WTC11 (cell line): ENCODE measurements around the gene KAZN. TPM values are rescaled to one million over a fixed set of nuclear protein-coding genes. Genes with fewer than 3 reads are reported as not detected.
"Not testable (repeated sequence)": the region's sequence is repeated elsewhere in the genome, so short reads cannot be mapped to it uniquely, and the experiment has no call there.

Experiments
- ATAC-seq: fragments of 200-7000 bp; cut with Tn5 transposase; 2 replicates; pipeline ENCODE4 v1.10.0; 2021; ENCODE audit warnings: mild to moderate bottlenecking, moderate library complexity
- CTCF ChIA-PET: fragments of 300-600 bp; sonication (Branson Sonifier 250); formaldehyde crosslinking; loops from one replicate; lab custom pipeline; 2021; ENCODE audit warnings: antibody characterized with exemption; lab: Charles Lee
- POLR2A ChIA-PET: fragments of 350-600 bp; sonication (Branson Sonifier 250); formaldehyde crosslinking; loops from one replicate; lab custom pipeline; 2021; ENCODE audit warnings: antibody characterized with exemption; lab: Charles Lee
- DNase-seq: peaks from one replicate; pipeline ENCODE4 v3.0.0; 2021; ENCODE audit warnings: low spot score
- H3K27ac Mint-ChIP-seq: 2 replicates; pipeline ENCODE4 v1.8.0; 2021; ENCODE audit warnings: mixed read lengths
- H3K27me3 Mint-ChIP-seq: 2 replicates; pipeline ENCODE4 v1.8.0; 2021; ENCODE audit warnings: low read depth, mild to moderate bottlenecking, moderate library complexity, mixed read lengths
- H3K36me3 Mint-ChIP-seq: 2 replicates; pipeline ENCODE4 v1.8.0; 2021; ENCODE audit warnings: mixed read lengths
- H3K4me1 Mint-ChIP-seq: 2 replicates; pipeline ENCODE4 v1.8.0; 2022; ENCODE audit warnings: mixed read lengths
- H3K4me3 Mint-ChIP-seq: 2 replicates; pipeline ENCODE4 v1.8.0; 2021; ENCODE audit warnings: mild to moderate bottlenecking, moderate library complexity, mixed read lengths
- H3K9me3 Mint-ChIP-seq: 2 replicates; pipeline ENCODE4 v1.8.0; 2021; ENCODE audit warnings: mixed read lengths
- ATF2 ChIP-seq: sonication (generic); formaldehyde crosslinking; IDR thresholded peaks from 2 replicates; pipeline ENCODE4 v1.8.1; 2022; ENCODE audit warnings: low read depth, missing genetic modification reagents, borderline replicate concordance
- E2F1 ChIP-seq: sonication (generic); formaldehyde crosslinking; IDR thresholded peaks from 2 replicates; pipeline ENCODE4 v1.8.0; 2022; ENCODE audit warnings: mild to moderate bottlenecking, missing genetic modification reagents
- GRHL2 ChIP-seq: fragments of 250-450 bp; sonication (Bioruptor Pico); IDR thresholded peaks from 2 replicates; pipeline ENCODE4 v1.8.0; 2022; ENCODE audit warnings: mild to moderate bottlenecking, moderate library complexity; ENCODE audit not compliant: insufficient replicate concordance, severe bottlenecking
- JUN ChIP-seq: sonication (generic); formaldehyde crosslinking; IDR thresholded peaks from 2 replicates; pipeline ENCODE4 v1.8.0; 2023; ENCODE audit warnings: mild to moderate bottlenecking, missing genetic modification reagents
- MXD4 ChIP-seq: fragments of 250-450 bp; sonication (Bioruptor Pico); IDR thresholded peaks from 2 replicates; pipeline ENCODE4 v1.8.0; 2021; ENCODE audit warnings: mild to moderate bottlenecking, moderate library complexity, borderline replicate concordance
- MYBL2 ChIP-seq: sonication (generic); formaldehyde crosslinking; IDR thresholded peaks from 2 replicates; pipeline ENCODE4 v1.8.1; 2023; ENCODE audit warnings: mild to moderate bottlenecking, moderate library complexity, missing genetic modification reagents
- NFE2L1 ChIP-seq: sonication (generic); formaldehyde crosslinking; IDR thresholded peaks from 2 replicates; pipeline ENCODE4 v1.8.1; 2023; ENCODE audit warnings: missing genetic modification reagents
- NR3C1 ChIP-seq: sonication (generic); formaldehyde crosslinking; conservative IDR thresholded peaks from 2 replicates; pipeline ENCODE4 v1.8.1; 2023; ENCODE audit warnings: low read depth, mild to moderate bottlenecking, missing genetic modification reagents
- PREB ChIP-seq: sonication (generic); formaldehyde crosslinking; IDR thresholded peaks from 2 replicates; pipeline ENCODE4 v1.8.1; 2022; ENCODE audit warnings: mild to moderate bottlenecking, missing genetic modification reagents, moderate library complexity, borderline replicate concordance
- TEAD1 ChIP-seq: sonication (generic); formaldehyde crosslinking; IDR thresholded peaks from 2 replicates; pipeline ENCODE4 v1.8.0; 2022; ENCODE audit warnings: mild to moderate bottlenecking, missing genetic modification reagents
- ZNF121 ChIP-seq: sonication (generic); formaldehyde crosslinking; IDR thresholded peaks from 2 replicates; pipeline ENCODE4 v1.8.0; 2023; ENCODE audit warnings: missing genetic modification reagents
- ZNF138 ChIP-seq: sonication (generic); formaldehyde crosslinking; conservative IDR thresholded peaks from 2 replicates; pipeline ENCODE4 v1.8.1; 2022; ENCODE audit warnings: mild to moderate bottlenecking, moderate library complexity, missing genetic modification reagents
- ZNF263 ChIP-seq: sonication (generic); formaldehyde crosslinking; IDR thresholded peaks from 2 replicates; pipeline ENCODE4 v1.8.1; 2022; ENCODE audit warnings: low read depth, mild to moderate bottlenecking, moderate library complexity, missing genetic modification reagents
- ZNF671 ChIP-seq: fragments of 250-450 bp; sonication (Bioruptor Pico); IDR thresholded peaks from 2 replicates; pipeline ENCODE4 v1.8.0; 2021; ENCODE audit warnings: mild to moderate bottlenecking
- total RNA-seq: library from RNA; stranded (reverse); gene quantifications from 3 replicates; pipeline ENCODE4 v1.2.3, GENCODE V29; 2021
- TF ChIP-seq, protein P1 (sequence below): sonication (generic); formaldehyde crosslinking; IDR thresholded peaks from 2 replicates; pipeline ENCODE4 v1.8.1; 2023; ENCODE audit warnings: mild to moderate bottlenecking, missing genetic modification reagents
- TF ChIP-seq, protein P2 (sequence below): fragments of 250-450 bp; sonication (Bioruptor Pico); IDR thresholded peaks from 2 replicates; pipeline ENCODE4 v1.9.0; 2021; ENCODE audit warnings: mild to moderate bottlenecking

The KAZN gene
- total RNA-seq, 1 experiment from 2014 or later: 19.9 TPM

DNA sequence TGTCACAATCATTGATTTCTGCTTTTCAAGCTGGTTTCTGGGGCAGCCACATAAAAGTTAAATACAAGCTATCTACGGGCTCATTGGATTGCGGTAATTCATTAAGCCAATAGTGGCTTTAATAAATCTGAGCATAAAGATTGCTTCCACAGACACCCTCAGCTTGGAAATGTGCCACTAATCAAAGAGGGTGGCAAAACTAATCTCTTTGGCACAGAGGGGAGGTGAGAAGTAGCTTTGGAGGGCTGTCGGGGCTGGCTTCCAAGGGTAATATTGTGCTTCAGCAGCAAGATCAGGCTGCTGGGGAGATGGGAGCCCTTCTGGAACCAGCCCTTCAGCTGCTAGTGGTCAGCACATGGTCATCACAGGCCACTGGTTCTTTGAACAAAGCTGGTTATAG is 21.2 kb upstream of the KAZN start:
- H3K27ac Mint-ChIP-seq: no peak overlapping the region
- peaks cover 3% of the 10 kb centered on the region; the same call in 1 of the 2 replicates for H3K4me1 Mint-ChIP-seq
- CTCF ChIA-PET: interaction anchor here (0.6 kb wide), 1 partner anchor 246 kb away, joined by 3 read pairs; no protein-coding TSS in a partner anchor
- peaks cover 29% of the 10 kb centered on the region for H3K27me3 Mint-ChIP-seq
- POLR2A ChIA-PET: interaction anchor here (0.8 kb wide), 1 partner anchor 533 kb away, joined by 3 read pairs; no protein-coding TSS in a partner anchor
- no peak for TF ChIP-seq NR3C1 (CRISPR knock-in tag)
- no peak for TF ChIP-seq ZNF671 (CRISPR knock-in tag)
- TF ChIP-seq ZNF138: no peak
- TF ChIP-seq, protein P1, sequence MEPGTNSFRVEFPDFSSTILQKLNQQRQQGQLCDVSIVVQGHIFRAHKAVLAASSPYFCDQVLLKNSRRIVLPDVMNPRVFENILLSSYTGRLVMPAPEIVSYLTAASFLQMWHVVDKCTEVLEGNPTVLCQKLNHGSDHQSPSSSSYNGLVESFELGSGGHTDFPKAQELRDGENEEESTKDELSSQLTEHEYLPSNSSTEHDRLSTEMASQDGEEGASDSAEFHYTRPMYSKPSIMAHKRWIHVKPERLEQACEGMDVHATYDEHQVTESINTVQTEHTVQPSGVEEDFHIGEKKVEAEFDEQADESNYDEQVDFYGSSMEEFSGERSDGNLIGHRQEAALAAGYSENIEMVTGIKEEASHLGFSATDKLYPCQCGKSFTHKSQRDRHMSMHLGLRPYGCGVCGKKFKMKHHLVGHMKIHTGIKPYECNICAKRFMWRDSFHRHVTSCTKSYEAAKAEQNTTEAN (CRISPR knock-in tag): no peak
- no peak for TF ChIP-seq ZNF121
- no peak for TF ChIP-seq MXD4 (CRISPR knock-in tag)
- no peak for TF ChIP-seq GRHL2 (CRISPR knock-in tag)
- no peak for TF ChIP-seq ZNF263
- TF ChIP-seq, all 79 proteins: peak for 0
- H3K4me3 Mint-ChIP-seq: no peak overlapping the region
- ATAC-seq (no peak), DNase-seq (no peak)
- 0 out of 2 replicates have a peak, but pooled peaks cover 2% of the 10 kb centered on the region for H3K36me3 Mint-ChIP-seq
- H3K9me3 Mint-ChIP-seq: peaks cover 27% of the 10 kb centered on the region

- DNase-seq (no peak), ATAC-seq (no peak)
- TF ChIP-seq E2F1 (CRISPR knock-in tag) (no peak), ATF2 (no peak), MYBL2 (CRISPR knock-in tag) (no peak), JUN (CRISPR knock-in tag) (no peak), NFE2L1 (CRISPR knock-in tag) (no peak), TEAD1 (CRISPR knock-in tag) (no peak), PREB (CRISPR knock-in tag) (no peak)
- TF ChIP-seq, protein P2, sequence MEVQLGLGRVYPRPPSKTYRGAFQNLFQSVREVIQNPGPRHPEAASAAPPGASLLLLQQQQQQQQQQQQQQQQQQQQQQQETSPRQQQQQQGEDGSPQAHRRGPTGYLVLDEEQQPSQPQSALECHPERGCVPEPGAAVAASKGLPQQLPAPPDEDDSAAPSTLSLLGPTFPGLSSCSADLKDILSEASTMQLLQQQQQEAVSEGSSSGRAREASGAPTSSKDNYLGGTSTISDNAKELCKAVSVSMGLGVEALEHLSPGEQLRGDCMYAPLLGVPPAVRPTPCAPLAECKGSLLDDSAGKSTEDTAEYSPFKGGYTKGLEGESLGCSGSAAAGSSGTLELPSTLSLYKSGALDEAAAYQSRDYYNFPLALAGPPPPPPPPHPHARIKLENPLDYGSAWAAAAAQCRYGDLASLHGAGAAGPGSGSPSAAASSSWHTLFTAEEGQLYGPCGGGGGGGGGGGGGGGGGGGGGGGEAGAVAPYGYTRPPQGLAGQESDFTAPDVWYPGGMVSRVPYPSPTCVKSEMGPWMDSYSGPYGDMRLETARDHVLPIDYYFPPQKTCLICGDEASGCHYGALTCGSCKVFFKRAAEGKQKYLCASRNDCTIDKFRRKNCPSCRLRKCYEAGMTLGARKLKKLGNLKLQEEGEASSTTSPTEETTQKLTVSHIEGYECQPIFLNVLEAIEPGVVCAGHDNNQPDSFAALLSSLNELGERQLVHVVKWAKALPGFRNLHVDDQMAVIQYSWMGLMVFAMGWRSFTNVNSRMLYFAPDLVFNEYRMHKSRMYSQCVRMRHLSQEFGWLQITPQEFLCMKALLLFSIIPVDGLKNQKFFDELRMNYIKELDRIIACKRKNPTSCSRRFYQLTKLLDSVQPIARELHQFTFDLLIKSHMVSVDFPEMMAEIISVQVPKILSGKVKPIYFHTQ (CRISPR knock-in tag): no peak
- ChIA-PET POLR2A (no interaction called here), CTCF (no interaction called here)
- Mint-ChIP-seq H3K27ac (no peak overlapping the region), H3K27me3 (peaks cover 35% of the 10 kb centered on the region), H3K4me1 (no peaks in the 10 kb centered on the region), H3K36me3 (0 out of 2 replicates have a peak, but pooled peaks cover 2% of the 10 kb centered on the region), H3K4me3 (no peak overlapping the region), H3K9me3 (peaks cover 27% of the 10 kb centered on the region)
Measured at GRCh38 chr1:14578156-14578555, 20.3 kb upstream of the KAZN start.

DNA sequence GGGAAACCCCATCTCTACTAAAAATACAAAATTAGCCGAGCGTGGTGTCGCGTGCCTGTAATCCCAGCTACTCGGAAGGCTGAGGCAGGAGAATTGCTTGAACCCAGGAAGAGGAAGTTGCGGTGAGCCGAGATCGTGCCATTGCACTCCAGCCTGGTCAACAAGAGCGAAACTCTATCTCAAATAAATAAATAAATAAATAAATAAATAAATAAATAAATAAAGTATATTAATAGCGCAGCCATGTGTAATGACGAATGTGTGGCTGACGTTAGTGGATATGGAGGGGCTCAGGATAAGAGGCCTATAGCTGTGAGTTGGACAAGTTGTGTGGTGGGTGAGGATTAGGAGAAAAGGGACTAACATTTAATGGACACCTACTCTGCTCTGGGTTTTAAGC is 18.2 kb upstream of the KAZN start:
- DNase-seq, ATAC-seq, H3K4me3 Mint-ChIP-seq, H3K4me1 Mint-ChIP-seq, POLR2A ChIA-PET, H3K36me3 Mint-ChIP-seq, H3K27ac Mint-ChIP-seq, CTCF ChIA-PET: not testable (repeated sequence)
- peaks cover 18% of the 10 kb centered on the region for H3K9me3 Mint-ChIP-seq
- H3K27me3 Mint-ChIP-seq: peaks cover 44% of the 10 kb centered on the region
